Stimulated activated naive B cell treated with anti-CD40 and anti-IgM and Interleukin-4, amounts not matched to agents 10 μg/mL and 1 μg/mL and 100 μg/mL, for 72 hours (primary cell): Measurements from ENCODE around the gene LDLRAD4.
A peak's percentile ranks its signal among the peaks of the same experiment; 100 is the strongest.

Source experiments
- ATAC-seq, 2 donors: fragments of 150-1000 bp; cut with Tn5 transposase; replicated peaks; 2 replicates each; pipeline ENCODE4 v1.10.0; 2021; ENCODE audit warnings: moderate library complexity in 1 of 2
- DNase-seq: peaks from one replicate; pipeline ENCODE4 v3.0.0; 2021
- H3K27ac Mint-ChIP-seq: one replicate; pipeline ENCODE4 v1.8.0; 2022; ENCODE audit warnings: mild to moderate bottlenecking, mixed read lengths
- H3K27me3 Mint-ChIP-seq, 2 donors: one replicate each; pipeline ENCODE4 v1.8.0; 2022; ENCODE audit warnings: mixed read lengths in 2 of 2
- H3K36me3 Mint-ChIP-seq, 2 donors: one replicate each; pipeline ENCODE4 v1.8.0; 2022; ENCODE audit warnings: mixed read lengths in 2 of 2, mild to moderate bottlenecking in 1 of 2
- H3K4me1 Mint-ChIP-seq, 2 donors: one replicate each; pipeline ENCODE4 v1.8.0; 2022; ENCODE audit warnings: mixed read lengths in 2 of 2, mild to moderate bottlenecking in 1 of 2
- H3K4me3 Mint-ChIP-seq, 2 donors: one replicate each; pipeline ENCODE4 v1.8.0; 2022; ENCODE audit warnings: mild to moderate bottlenecking in 2 of 2, mixed read lengths in 2 of 2, moderate library complexity in 1 of 2
- H3K9me3 Mint-ChIP-seq, 2 donors: one replicate each; pipeline ENCODE4 v1.8.0; 2022; ENCODE audit warnings: mixed read lengths in 2 of 2, mild to moderate bottlenecking in 1 of 2

Gene LDLRAD4

GRCh38 chr18:13370995-13371625, 152.6 kb downstream of the LDLRAD4 start:
- Mint-ChIP-seq H3K4me3 (no peak overlapping the region), H3K27me3 (no peaks in the 10 kb centered on the region), H3K9me3 (no peaks in the 10 kb centered on the region), H3K27ac (no peak overlapping the region), H3K4me1 (peaks cover 25 to 28% of the 10 kb centered on the region in 2 donors), H3K36me3 (no peaks in the 10 kb centered on the region)
- ATAC-seq (no peak), DNase-seq (no peak)

GRCh38 chr18:13371689-13372418, 153.3 kb downstream of the LDLRAD4 start:
- H3K36me3 Mint-ChIP-seq = no peaks in the 10 kb centered on the region
- no peak overlapping the region for H3K4me3 Mint-ChIP-seq
- no peak overlapping the region for H3K27ac Mint-ChIP-seq
- peaks cover 25 to 29% of the 10 kb centered on the region in 2 donors for H3K4me1 Mint-ChIP-seq
- no peaks in the 10 kb centered on the region for H3K9me3 Mint-ChIP-seq
- ATAC-seq = peak in 1 of 2 donors; percentile 16
- H3K27me3 Mint-ChIP-seq = no peaks in the 10 kb centered on the region
- no peak for DNase-seq

GRCh38 chr18:13372531-13372951, 154.0 kb downstream of the LDLRAD4 start:
- Mint-ChIP-seq H3K9me3 (no peaks in the 10 kb centered on the region), H3K27ac (no peak overlapping the region), H3K36me3 (no peaks in the 10 kb centered on the region), H3K4me1 (peaks cover 30 to 36% of the 10 kb centered on the region in 2 donors), H3K27me3 (no peaks in the 10 kb centered on the region), H3K4me3 (no peak overlapping the region)
- ATAC-seq = no peak
- DNase-seq = no peak

- Mint-ChIP-seq H3K36me3 (no peaks in the 10 kb centered on the region), H3K4me3 (no peak overlapping the region), H3K4me1 (peaks cover 29 to 37% of the 10 kb centered on the region in 2 donors), H3K9me3 (no peaks in the 10 kb centered on the region), H3K27ac (no peak overlapping the region), H3K27me3 (no peaks in the 10 kb centered on the region)
- DNase-seq (no peak), ATAC-seq (no peak)
Measured at GRCh38 chr18:13374096-13374467, 155.5 kb downstream of the LDLRAD4 start.

GRCh38 chr18:13374468-13375301, 156.1 kb downstream of the LDLRAD4 start:
- H3K36me3 Mint-ChIP-seq = no peaks in the 10 kb centered on the region
- ATAC-seq (no peak), DNase-seq (no peak)
- H3K4me3 Mint-ChIP-seq = no peak overlapping the region
- no peak overlapping the region for H3K27ac Mint-ChIP-seq
- no peaks in the 10 kb centered on the region for H3K9me3 Mint-ChIP-seq
- peaks cover 28 to 37% of the 10 kb centered on the region in 2 donors for H3K4me1 Mint-ChIP-seq
- H3K27me3 Mint-ChIP-seq = no peaks in the 10 kb centered on the region

GRCh38 chr18:13375302-13376255, 157.0 kb downstream of the LDLRAD4 start:
- DNase-seq (peak; percentile 34), ATAC-seq (peak; percentile 83 to 93)
- no peak overlapping the region for H3K4me3 Mint-ChIP-seq
- H3K36me3 Mint-ChIP-seq = no peaks in the 10 kb centered on the region
- H3K27me3 Mint-ChIP-seq = no peaks in the 10 kb centered on the region
- H3K9me3 Mint-ChIP-seq = no peaks in the 10 kb centered on the region
- peak overlapping the region; percentile 73 for H3K27ac Mint-ChIP-seq
- H3K4me1 Mint-ChIP-seq = peaks cover 25 to 37% of the 10 kb centered on the region in 2 donors

GRCh38 chr18:13376298-13376840, 157.8 kb downstream of the LDLRAD4 start:
- DNase-seq (no peak), ATAC-seq (no peak)
- H3K27ac Mint-ChIP-seq = no peak overlapping the region
- H3K27me3 Mint-ChIP-seq = no peaks in the 10 kb centered on the region
- H3K4me1 Mint-ChIP-seq = peaks cover 27 to 39% of the 10 kb centered on the region in 2 donors
- H3K36me3 Mint-ChIP-seq = no peaks in the 10 kb centered on the region
- no peak overlapping the region for H3K4me3 Mint-ChIP-seq
- H3K9me3 Mint-ChIP-seq = no peaks in the 10 kb centered on the region

- Mint-ChIP-seq H3K27ac (no peak overlapping the region), H3K9me3 (no peaks in the 10 kb centered on the region), H3K4me1 (peaks cover 29 to 39% of the 10 kb centered on the region in 2 donors), H3K4me3 (no peak overlapping the region), H3K36me3 (no peaks in the 10 kb centered on the region), H3K27me3 (no peaks in the 10 kb centered on the region)
- ATAC-seq = peak; percentile 24 to 33
- DNase-seq = no peak
Measured at GRCh38 chr18:13376841-13377351, 158.3 kb downstream of the LDLRAD4 start.

- Mint-ChIP-seq H3K9me3 (no peaks in the 10 kb centered on the region), H3K27me3 (no peaks in the 10 kb centered on the region), H3K27ac (no peak overlapping the region), H3K4me3 (no peak overlapping the region), H3K4me1 (peaks cover 26 to 39% of the 10 kb centered on the region in 2 donors), H3K36me3 (no peaks in the 10 kb centered on the region)
- no peak for DNase-seq
- ATAC-seq = no peak
Measured at GRCh38 chr18:13377496-13377895, 158.9 kb downstream of the LDLRAD4 start.

- Mint-ChIP-seq H3K27ac (no peak overlapping the region), H3K9me3 (no peaks in the 10 kb centered on the region), H3K4me3 (no peak overlapping the region), H3K27me3 (no peaks in the 10 kb centered on the region), H3K4me1 (peaks cover 30 to 42% of the 10 kb centered on the region in 2 donors), H3K36me3 (no peaks in the 10 kb centered on the region)
- DNase-seq (no peak), ATAC-seq (no peak)
Measured at GRCh38 chr18:13378150-13378549, 159.6 kb downstream of the LDLRAD4 start.

GRCh38 chr18:13379062-13379865, 160.7 kb downstream of the LDLRAD4 start:
- ATAC-seq = no peak
- Mint-ChIP-seq H3K4me3 (no peak overlapping the region), H3K4me1 (peaks cover 32 to 44% of the 10 kb centered on the region in 2 donors)

GRCh38 chr18:13379930-13380690, 161.6 kb downstream of the LDLRAD4 start:
- no peak for DNase-seq
- no peak overlapping the region for H3K4me3 Mint-ChIP-seq
- H3K9me3 Mint-ChIP-seq = no peaks in the 10 kb centered on the region
- no peak overlapping the region for H3K27ac Mint-ChIP-seq
- peaks cover 32 to 42% of the 10 kb centered on the region in 2 donors for H3K4me1 Mint-ChIP-seq
- no peaks in the 10 kb centered on the region for H3K27me3 Mint-ChIP-seq
- ATAC-seq = no peak
- no peaks in the 10 kb centered on the region for H3K36me3 Mint-ChIP-seq

More at GRCh38 chr18:13379062-13379865, 160.7 kb downstream of the LDLRAD4 start:
- Mint-ChIP-seq H3K27me3 (no peaks in the 10 kb centered on the region), H3K27ac (no peak overlapping the region), H3K36me3 (no peaks in the 10 kb centered on the region), H3K9me3 (no peaks in the 10 kb centered on the region)
- DNase-seq = no peak
